ENCODE results near the gene ACSL3.

Gene ACSL3

DNA sequence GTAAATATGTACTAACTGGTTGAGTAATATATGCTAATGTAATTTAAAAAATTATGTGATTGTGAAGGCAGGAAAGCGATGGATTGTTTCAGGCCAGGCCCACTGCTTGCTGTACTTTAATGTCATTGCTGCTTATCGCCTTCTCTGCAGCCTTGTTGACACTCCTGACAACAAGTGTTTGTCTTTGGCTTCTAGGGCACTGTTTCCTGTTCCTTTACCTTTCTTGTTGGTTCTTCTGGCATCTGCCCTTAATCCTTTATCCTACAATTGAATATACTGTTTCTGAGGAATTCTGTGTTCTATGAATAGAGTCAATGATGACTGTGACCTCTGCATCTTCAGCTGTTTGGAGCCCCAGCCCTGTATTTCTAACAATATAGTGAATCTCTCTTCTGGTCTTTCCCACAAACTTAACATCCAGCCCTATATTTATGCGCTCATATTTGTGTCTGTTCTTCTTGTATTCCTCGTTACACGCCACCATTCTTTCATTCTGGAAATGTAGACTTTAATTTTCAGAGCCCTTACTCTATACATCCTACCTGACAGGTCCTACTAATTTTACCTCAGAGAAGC, 17.6 kb downstream of the ACSL3 start:
- H3K4me3 ChIP-seq (ENCODE audit: low read depth, low read length): no peak overlapping the region
- TF ChIP-seq, protein P1, sequence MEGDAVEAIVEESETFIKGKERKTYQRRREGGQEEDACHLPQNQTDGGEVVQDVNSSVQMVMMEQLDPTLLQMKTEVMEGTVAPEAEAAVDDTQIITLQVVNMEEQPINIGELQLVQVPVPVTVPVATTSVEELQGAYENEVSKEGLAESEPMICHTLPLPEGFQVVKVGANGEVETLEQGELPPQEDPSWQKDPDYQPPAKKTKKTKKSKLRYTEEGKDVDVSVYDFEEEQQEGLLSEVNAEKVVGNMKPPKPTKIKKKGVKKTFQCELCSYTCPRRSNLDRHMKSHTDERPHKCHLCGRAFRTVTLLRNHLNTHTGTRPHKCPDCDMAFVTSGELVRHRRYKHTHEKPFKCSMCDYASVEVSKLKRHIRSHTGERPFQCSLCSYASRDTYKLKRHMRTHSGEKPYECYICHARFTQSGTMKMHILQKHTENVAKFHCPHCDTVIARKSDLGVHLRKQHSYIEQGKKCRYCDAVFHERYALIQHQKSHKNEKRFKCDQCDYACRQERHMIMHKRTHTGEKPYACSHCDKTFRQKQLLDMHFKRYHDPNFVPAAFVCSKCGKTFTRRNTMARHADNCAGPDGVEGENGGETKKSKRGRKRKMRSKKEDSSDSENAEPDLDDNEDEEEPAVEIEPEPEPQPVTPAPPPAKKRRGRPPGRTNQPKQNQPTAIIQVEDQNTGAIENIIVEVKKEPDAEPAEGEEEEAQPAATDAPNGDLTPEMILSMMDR (IDR thresholded peaks at IDR 0.05; ENCODE audit: low read depth, low read length, missing control alignments): no peak
- no peak for DNase-seq (ENCODE audit: low read depth)
- in situ Hi-C loops (cut with HindIII; ENCODE audit: low sequenced_read_pairs): no loop called here

DNA sequence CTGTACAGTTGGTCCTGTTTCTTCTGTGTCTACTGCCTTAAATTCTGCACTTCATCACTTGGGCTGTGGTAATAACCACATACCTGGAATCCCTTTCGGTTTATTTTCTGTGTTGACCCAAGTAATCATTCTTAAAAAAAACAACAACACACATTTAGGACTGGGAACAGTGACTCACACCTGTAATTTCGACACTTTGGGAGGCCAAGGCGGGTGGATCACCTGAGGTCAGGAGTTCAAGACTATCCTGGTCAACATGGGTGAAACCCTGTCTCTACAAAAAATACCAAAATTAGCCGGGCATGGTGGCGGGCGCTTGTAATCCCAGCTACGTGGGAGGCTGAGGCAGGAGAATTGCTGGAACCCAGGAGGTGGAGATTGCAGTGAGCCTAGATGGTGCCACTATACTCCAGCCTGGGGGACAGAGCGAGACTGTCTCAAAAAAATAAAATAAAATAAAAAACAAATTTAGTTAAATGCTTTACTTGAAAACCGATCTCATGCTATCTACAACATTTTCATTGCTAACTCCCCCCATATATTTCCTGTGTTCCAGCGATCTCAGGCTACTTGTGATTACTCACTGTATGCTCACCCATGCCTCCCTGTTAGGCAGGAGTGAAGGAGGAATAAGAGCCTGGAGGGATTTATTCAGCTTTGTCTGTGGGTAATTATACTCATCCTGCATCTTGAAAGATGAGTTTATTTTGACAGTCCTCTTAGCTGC, 18.2 kb downstream of the ACSL3 start:
- no peak for DNase-seq (ENCODE audit: low read depth)
- TF ChIP-seq, protein P1 (IDR thresholded peaks at IDR 0.05; ENCODE audit: low read depth, low read length, missing control alignments): no peak
- in situ Hi-C loops (cut with HindIII; ENCODE audit: low sequenced_read_pairs): no loop called here
- no peak overlapping the region for H3K4me3 ChIP-seq (ENCODE audit: low read depth, low read length)

DNA sequence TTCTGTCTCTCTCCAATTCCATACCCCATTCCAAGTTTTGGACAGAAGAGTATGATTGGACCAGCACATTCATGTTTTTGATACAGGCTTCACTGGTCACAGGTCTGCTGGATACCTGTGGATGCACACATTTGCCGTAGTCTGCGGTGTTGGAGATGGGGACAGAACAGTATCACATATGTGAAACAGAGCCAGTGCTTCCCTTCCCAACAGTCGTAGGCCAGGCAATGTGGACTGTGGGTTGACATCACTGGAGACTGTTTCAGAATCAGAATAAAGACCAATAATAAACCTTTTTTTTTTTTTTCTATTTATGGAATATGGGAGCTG, 18.7 kb downstream of the ACSL3 start:
- TF ChIP-seq, protein P1 (IDR thresholded peaks at IDR 0.05; ENCODE audit: low read depth, low read length, missing control alignments): no peak
- H3K4me3 ChIP-seq (ENCODE audit: low read depth, low read length): no peak overlapping the region
- in situ Hi-C loops (cut with HindIII; ENCODE audit: low sequenced_read_pairs): no loop called here
- no peak for DNase-seq (ENCODE audit: low read depth)

DNA sequence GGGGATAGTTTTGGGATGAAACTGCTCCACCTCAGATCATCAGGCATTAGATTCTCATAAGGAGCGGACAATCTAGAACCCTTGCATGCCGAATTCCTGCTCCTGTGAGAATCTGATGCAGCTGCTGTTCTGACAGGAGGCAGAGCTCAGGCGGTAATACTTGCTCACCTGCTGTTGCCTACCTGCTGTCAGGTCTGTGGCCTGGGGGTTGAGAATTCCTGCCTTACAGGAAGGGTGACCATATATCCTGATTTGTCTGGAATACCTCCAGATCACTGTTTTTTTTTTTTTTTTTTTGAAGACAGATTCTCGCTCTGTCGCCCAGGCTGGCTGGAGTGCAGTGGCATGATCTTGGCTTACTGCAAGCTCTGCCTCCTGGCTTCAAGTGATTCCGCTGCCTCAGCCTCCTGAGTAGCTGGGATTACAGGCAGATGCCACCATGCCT, 21.7 kb downstream of the ACSL3 start:
- TF ChIP-seq, protein P1 (IDR thresholded peaks at IDR 0.05; ENCODE audit: low read depth, low read length, missing control alignments): no peak
- no peak for DNase-seq (ENCODE audit: low read depth)
- in situ Hi-C loops (cut with HindIII; ENCODE audit: low sequenced_read_pairs): no loop called here
- H3K4me3 ChIP-seq (ENCODE audit: low read depth, low read length): no peak overlapping the region

DNA sequence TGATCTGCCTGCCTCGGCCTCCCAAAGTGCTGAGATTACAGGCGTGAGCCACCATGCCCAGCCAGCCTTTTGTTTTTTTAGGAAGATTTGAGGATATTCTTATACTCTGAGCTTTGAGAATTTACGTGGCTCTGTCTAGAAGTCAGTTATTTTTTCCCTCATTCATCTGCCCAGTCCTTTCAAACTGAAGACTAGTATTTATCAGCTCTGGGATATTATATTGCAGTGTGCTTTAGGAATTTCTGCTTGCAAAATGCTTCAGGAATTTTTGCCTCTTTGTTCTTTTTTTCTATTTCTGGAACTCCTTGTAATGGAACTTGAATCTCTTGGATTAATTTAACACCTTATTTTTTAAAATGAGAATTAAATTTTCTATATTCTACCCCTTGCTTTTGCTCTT, 22.6 kb downstream of the ACSL3 start:
- no peak for DNase-seq (ENCODE audit: low read depth)

DNA sequence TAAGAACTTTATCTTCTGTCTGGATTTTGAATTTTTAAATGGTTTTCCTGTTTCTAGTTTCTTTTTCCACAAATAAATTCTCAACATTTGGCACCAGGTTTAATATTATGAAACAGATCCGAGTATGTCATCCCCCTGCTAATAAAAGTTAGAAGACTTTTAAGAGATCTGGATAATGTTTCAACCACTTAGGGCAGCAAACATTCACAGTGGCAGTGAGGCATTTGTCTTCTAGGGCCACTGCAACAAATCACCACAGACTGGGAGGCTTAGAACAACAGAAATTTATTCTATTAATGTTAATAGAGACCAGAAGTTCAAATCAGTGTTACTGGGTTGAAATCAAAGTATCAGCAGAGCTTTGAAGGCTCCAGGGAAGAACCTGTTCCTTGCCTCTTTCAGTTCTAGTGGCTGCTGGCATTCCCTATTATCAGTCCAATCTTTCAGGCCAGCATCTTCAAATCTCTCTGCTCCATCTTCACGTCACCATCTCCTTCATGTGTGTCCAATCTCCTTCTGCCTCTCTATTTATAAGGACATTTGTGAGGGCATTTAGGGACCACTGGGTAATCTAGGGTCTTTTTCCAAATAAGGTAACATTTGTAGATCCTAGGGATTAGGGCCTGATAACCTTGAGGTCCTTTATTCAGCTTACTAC, 23.4 kb downstream of the ACSL3 start:
- in situ Hi-C loops (cut with HindIII; ENCODE audit: low sequenced_read_pairs): no loop called here
- DNase-seq (ENCODE audit: low read depth): no peak
- no peak overlapping the region for H3K4me3 ChIP-seq (ENCODE audit: low read depth, low read length)
- TF ChIP-seq, protein P1 (IDR thresholded peaks at IDR 0.05; ENCODE audit: low read depth, low read length, missing control alignments): no peak

More for the DNA sequence above, 22.6 kb downstream of the ACSL3 start:
- TF ChIP-seq, protein P1 (IDR thresholded peaks at IDR 0.05; ENCODE audit: low read depth, low read length, missing control alignments): no peak
- in situ Hi-C loops (cut with HindIII; ENCODE audit: low sequenced_read_pairs): no loop called here
- no peak overlapping the region for H3K4me3 ChIP-seq (ENCODE audit: low read depth, low read length)
